Skeletal muscle cell (primary cell): Measurements from ENCODE around the gene JCAD.
"Not testable (repeated sequence)": the region's sequence is repeated elsewhere in the genome, so short reads cannot be mapped to it uniquely, and the experiment has no call there.

ENCODE experiments used
- DNase-seq: peaks from one replicate; pipeline ENCODE4 v3.0.0-alpha.2; 2010; ENCODE audit warnings: low read depth
- H3K4me3 ChIP-seq: 2 replicates; pipeline ENCODE4 v1.5.1; 2011; ENCODE audit warnings: low read depth, mild to moderate bottlenecking, control low read depth, low read length, moderate library complexity

JCAD gene

GRCh38 chr10:30002426-30003266 lies 56.7 kb downstream of the JCAD start:
- H3K4me3 ChIP-seq: no peak overlapping the region
- no peak for DNase-seq

GRCh38 chr10:30000802-30001571 lies 58.4 kb downstream of the JCAD start:
- peak; percentile 65 for DNase-seq
- H3K4me3 ChIP-seq: no peak overlapping the region

- DNase-seq: peak; percentile 43
These were observed 61.1 kb downstream of the JCAD start for GRCh38 chr10:29998142-29998808.

GRCh38 chr10:29994811-29995210 lies 64.6 kb downstream of the JCAD start:
- no peak overlapping the region for H3K4me3 ChIP-seq
- DNase-seq: no peak

More at GRCh38 chr10:29998142-29998808, 61.1 kb downstream of the JCAD start:
- H3K4me3 ChIP-seq: no peak overlapping the region

GRCh38 chr10:29993319-29993915 lies 66.0 kb downstream of the JCAD start:
- DNase-seq: no peak
- H3K4me3 ChIP-seq: no peak overlapping the region

GRCh38 chr10:29992914-29993313 lies 66.5 kb downstream of the JCAD start:
- DNase-seq: no peak
- H3K4me3 ChIP-seq: no peak overlapping the region

- no peak for DNase-seq
- no peak overlapping the region for H3K4me3 ChIP-seq
These were observed 68.0 kb downstream of the JCAD start for GRCh38 chr10:29991382-29991781.

GRCh38 chr10:29987471-29987870 lies 71.9 kb downstream of the JCAD start:
- DNase-seq: no peak
- H3K4me3 ChIP-seq: no peak overlapping the region

GRCh38 chr10:29982997-29983648 lies 76.3 kb downstream of the JCAD start:
- no peak for DNase-seq
- no peak overlapping the region for H3K4me3 ChIP-seq

GRCh38 chr10:29981510-29981909 lies 77.9 kb downstream of the JCAD start:
- DNase-seq: no peak

GRCh38 chr10:29980084-29980483 lies 79.3 kb downstream of the JCAD start:
- no peak overlapping the region for H3K4me3 ChIP-seq
- no peak for DNase-seq

More at GRCh38 chr10:29981510-29981909, 77.9 kb downstream of the JCAD start:
- no peak overlapping the region for H3K4me3 ChIP-seq

GRCh38 chr10:29979421-29979779 lies 80.0 kb downstream of the JCAD start:
- not testable (repeated sequence) for H3K4me3 ChIP-seq, DNase-seq

- no peak overlapping the region for H3K4me3 ChIP-seq
- no peak for DNase-seq
These were observed 82.2 kb downstream of the JCAD start for GRCh38 chr10:29977171-29977570.

GRCh38 chr10:29976134-29976533 lies 83.3 kb downstream of the JCAD start:
- no peak for DNase-seq
- H3K4me3 ChIP-seq: no peak overlapping the region

GRCh38 chr10:29974773-29975172 lies 84.6 kb downstream of the JCAD start:
- DNase-seq: no peak
- no peak overlapping the region for H3K4me3 ChIP-seq

- H3K4me3 ChIP-seq: no peak overlapping the region
- DNase-seq: no peak
These were observed 85.5 kb downstream of the JCAD start for GRCh38 chr10:29973921-29974320.

GRCh38 chr10:29970576-29970975 lies 88.8 kb downstream of the JCAD start:
- no peak for DNase-seq
- H3K4me3 ChIP-seq: no peak overlapping the region

GRCh38 chr10:29970012-29970396 lies 89.4 kb downstream of the JCAD start:
- H3K4me3 ChIP-seq: no peak overlapping the region
- no peak for DNase-seq

- no peak overlapping the region for H3K4me3 ChIP-seq
- no peak for DNase-seq
These were observed 90.0 kb downstream of the JCAD start for GRCh38 chr10:29969255-29970011.
